Measurements from ENCODE around the gene MYLK4.

Gene MYLK4

DNA sequence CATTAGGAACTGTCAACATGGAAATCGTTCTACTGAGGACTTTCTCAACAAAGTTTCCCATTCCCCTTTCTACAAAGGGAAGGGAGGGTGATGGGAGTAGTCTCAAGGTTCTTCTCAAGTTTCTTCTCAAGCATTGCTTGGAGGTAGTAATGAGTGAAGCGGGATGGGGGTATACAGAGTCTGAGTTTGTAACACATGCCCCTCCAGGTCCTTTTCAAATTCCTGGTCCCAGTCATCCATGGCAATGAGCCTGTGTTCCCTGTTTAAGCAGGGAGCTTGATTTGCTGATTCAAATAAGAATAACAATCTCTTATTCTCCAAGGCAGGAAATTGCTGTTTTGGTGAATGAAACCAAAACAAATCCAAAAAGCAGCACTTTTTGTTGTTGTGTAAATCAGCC, 45.5 kb downstream of the MYLK4 start:
- in situ Hi-C loops (cut with MboI; ENCODE audit: low sequenced_read_pairs, unreplicated experiment), result no loop called here
- DNase-seq (ENCODE audit: low spot score), result no peak

DNA sequence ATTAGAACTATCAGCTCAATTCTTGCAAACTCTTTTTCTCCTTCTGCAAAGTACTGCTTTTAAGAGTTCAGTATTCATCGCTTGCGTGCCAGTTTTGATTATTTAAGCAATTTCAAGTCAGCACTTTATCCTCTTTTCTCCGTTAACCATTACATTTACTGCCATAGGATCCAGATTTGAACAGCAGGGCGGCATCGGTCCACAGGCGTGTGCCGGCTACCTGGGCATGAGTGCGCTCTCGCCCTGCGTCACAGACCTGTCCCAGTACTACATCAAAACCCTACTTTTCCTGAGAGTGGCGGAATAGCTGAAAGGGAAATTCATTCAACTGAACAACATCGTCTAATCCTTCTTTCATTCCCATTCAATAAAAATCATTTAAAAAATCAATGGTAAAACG, 53.4 kb downstream of the MYLK4 start:
- in situ Hi-C loops (cut with MboI; ENCODE audit: low sequenced_read_pairs, unreplicated experiment), result no loop called here
- TF ChIP-seq, protein P1, sequence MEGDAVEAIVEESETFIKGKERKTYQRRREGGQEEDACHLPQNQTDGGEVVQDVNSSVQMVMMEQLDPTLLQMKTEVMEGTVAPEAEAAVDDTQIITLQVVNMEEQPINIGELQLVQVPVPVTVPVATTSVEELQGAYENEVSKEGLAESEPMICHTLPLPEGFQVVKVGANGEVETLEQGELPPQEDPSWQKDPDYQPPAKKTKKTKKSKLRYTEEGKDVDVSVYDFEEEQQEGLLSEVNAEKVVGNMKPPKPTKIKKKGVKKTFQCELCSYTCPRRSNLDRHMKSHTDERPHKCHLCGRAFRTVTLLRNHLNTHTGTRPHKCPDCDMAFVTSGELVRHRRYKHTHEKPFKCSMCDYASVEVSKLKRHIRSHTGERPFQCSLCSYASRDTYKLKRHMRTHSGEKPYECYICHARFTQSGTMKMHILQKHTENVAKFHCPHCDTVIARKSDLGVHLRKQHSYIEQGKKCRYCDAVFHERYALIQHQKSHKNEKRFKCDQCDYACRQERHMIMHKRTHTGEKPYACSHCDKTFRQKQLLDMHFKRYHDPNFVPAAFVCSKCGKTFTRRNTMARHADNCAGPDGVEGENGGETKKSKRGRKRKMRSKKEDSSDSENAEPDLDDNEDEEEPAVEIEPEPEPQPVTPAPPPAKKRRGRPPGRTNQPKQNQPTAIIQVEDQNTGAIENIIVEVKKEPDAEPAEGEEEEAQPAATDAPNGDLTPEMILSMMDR (IDR thresholded peaks at IDR 0.05; ENCODE audit: borderline replicate concordance, control extremely low read depth, extremely low read depth, insufficient read depth, missing control alignments), result no peak
- no peak for DNase-seq (ENCODE audit: low spot score)

More for the DNA sequence above, 45.5 kb downstream of the MYLK4 start:
- TF ChIP-seq, protein P1 (IDR thresholded peaks at IDR 0.05; ENCODE audit: borderline replicate concordance, control extremely low read depth, extremely low read depth, insufficient read depth, missing control alignments), result no peak

DNA sequence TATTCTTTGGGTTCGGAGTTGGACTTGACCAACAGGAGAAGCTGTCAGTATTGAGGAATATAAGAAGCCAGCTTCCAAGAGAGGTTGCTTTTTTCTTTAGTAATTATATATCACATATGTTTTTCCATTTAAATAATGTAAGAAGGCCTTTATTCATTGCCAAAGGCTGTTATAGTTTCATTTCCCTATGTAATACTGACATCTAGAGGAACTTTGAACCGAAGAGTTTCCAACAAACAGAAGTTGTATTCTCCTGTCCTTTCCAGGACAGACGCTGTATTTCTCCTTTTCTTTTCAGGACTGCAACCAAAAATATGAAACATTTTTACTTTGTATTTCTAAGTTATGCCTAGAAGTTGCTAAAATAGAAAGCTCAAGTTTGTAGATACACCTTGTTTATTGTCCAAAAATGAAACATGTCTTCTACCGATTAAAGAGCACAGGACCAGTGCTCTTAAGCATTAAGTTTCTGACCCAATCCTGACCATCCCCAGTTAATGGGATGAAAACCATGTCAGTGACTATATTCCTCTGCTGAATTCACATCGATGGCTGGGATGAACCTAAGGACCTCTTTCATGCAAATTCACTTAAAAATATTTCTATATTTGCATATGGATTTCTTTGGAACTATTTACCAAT, 55.1 kb downstream of the MYLK4 start:
- TF ChIP-seq, protein P1 (IDR thresholded peaks at IDR 0.05; ENCODE audit: borderline replicate concordance, control extremely low read depth, extremely low read depth, insufficient read depth, missing control alignments), result peak; percentile 28
- in situ Hi-C loops (cut with MboI; ENCODE audit: low sequenced_read_pairs, unreplicated experiment), result no loop called here
- DNase-seq (ENCODE audit: low spot score), result peak; percentile 53

DNA sequence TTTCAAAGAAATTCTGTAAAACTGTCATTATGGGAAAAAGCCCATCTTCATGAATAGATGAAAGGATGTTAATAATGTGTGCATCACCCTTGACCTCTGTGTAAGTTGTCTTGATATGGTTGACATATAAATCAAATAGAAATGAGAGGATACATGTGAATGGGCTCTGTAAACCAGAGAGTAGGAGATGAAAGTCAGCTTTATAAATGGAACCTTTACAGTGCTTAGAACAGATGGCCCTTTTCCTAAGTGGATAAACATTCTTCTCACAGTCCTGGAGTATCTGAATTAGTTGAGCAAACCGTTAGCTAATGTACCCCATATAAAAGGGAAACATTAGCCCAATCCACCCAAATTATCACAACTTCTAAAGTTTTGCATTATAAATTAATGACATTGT, 57.5 kb downstream of the MYLK4 start:
- TF ChIP-seq, protein P1 (IDR thresholded peaks at IDR 0.05; ENCODE audit: borderline replicate concordance, control extremely low read depth, extremely low read depth, insufficient read depth, missing control alignments), result no peak
- in situ Hi-C loops (cut with MboI; ENCODE audit: low sequenced_read_pairs, unreplicated experiment), result no loop called here
- DNase-seq (ENCODE audit: low spot score), result no peak

DNA sequence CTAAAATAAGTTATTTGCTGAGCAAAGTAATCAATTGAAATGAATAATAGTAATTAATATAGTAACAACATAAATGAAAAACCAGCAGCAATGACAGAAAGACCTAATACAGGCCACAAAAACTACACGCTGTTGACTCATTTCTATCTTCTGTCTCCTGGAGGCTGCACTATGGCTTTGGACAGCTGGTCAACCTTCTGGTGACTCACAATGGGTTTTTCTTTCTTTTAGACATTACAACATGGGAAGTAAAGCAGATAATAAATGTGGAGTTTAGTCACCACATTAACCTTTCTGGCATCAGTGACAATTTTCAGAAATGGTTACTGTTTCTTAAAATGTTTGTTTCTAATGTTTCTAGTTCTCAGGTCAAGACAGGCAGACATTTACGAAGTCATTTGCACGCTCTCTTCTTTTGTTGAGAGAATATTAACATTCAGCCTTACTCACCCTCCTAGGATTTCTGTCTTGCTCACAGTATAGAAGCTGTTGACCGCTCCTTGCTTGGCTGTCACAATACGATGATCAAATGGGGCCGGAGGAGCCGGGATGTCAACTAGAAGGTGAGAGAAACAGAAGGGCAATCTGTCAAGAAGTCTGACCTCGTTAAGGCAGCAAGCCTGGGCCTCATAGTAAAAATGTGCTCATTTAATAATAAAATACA, 62.2 kb downstream of the MYLK4 start:
- TF ChIP-seq, protein P1 (IDR thresholded peaks at IDR 0.05; ENCODE audit: borderline replicate concordance, control extremely low read depth, extremely low read depth, insufficient read depth, missing control alignments), result no peak
- in situ Hi-C loops (cut with MboI; ENCODE audit: low sequenced_read_pairs, unreplicated experiment), result no loop called here
- DNase-seq (ENCODE audit: low spot score), result peak; percentile 41

DNA sequence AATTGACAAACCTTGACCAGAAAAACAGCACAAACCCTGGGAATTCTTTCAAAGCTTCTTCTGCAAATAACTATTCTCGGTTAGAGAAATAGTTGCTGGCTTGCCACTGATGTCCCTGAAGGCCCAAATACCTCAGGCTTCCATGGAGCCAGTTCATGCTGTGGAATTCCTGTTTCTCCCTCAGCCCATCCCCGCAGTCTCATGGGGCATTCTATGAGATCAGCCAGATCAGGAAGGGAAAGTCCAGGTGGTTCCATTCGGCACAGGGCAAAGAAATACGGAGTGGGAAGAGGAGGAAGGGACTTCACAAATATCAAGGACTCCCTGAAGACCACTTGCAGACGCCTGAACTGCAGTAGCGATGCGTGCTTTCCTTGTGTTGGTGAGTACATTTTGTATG, 63.3 kb downstream of the MYLK4 start:
- DNase-seq (ENCODE audit: low spot score), result no peak
- in situ Hi-C loops (cut with MboI; ENCODE audit: low sequenced_read_pairs, unreplicated experiment), result no loop called here
- TF ChIP-seq, protein P1 (IDR thresholded peaks at IDR 0.05; ENCODE audit: borderline replicate concordance, control extremely low read depth, extremely low read depth, insufficient read depth, missing control alignments), result no peak
